KMS-11 (cell line): Measurements from ENCODE around the gene MAPK8IP3.

Experiments used
- H2AFZ ChIP-seq: fragments of 200-600 bp; sonication (generic); 2 replicates; pipeline ENCODE4 v1.6.1; 2016; ENCODE audit warnings: antibody characterized with exemption, mixed run types, low read depth
- H3K27ac ChIP-seq: fragments of 200-600 bp; sonication (generic); 2 replicates; pipeline ENCODE4 v1.6.1; 2016; ENCODE audit warnings: mild to moderate bottlenecking, mixed run types
- H3K27me3 ChIP-seq: fragments of 200-600 bp; sonication (generic); 2 replicates; pipeline ENCODE4 v1.6.1; 2017; ENCODE audit warnings: mild to moderate bottlenecking, low read depth, mixed run types, moderate library complexity; ENCODE audit not compliant: insufficient read depth
- H3K36me3 ChIP-seq: fragments of 200-600 bp; sonication (generic); 2 replicates; pipeline ENCODE4 v1.6.1; 2017; ENCODE audit warnings: mild to moderate bottlenecking, mixed run types; ENCODE audit not compliant: insufficient read depth
- H3K4me1 ChIP-seq: fragments of 200-600 bp; sonication (generic); 2 replicates; pipeline ENCODE4 v1.6.1; 2016; ENCODE audit warnings: mild to moderate bottlenecking, low read depth, mixed run types; ENCODE audit not compliant: poor library complexity, severe bottlenecking
- H3K4me2 ChIP-seq: fragments of 200-600 bp; sonication (generic); 2 replicates; pipeline ENCODE4 v1.7.0; 2016; ENCODE audit warnings: mild to moderate bottlenecking, mixed run types
- H3K4me3 ChIP-seq: fragments of 200-600 bp; sonication (generic); IDR thresholded peaks from 2 replicates; pipeline ENCODE4 v1.6.1; 2017; ENCODE audit warnings: low read depth, low read length, mixed read lengths; ENCODE audit not compliant: insufficient read depth
- H3K79me2 ChIP-seq: fragments of 200-600 bp; sonication (generic); 2 replicates; pipeline ENCODE4 v1.6.1; 2016; ENCODE audit warnings: low read depth, mixed run types; ENCODE audit not compliant: insufficient read depth
- H3K9ac ChIP-seq: fragments of 200-600 bp; sonication (generic); 2 replicates; pipeline ENCODE4 v1.6.1; 2016; ENCODE audit warnings: mild to moderate bottlenecking, mixed run types
- H4K20me1 ChIP-seq: fragments of 200-600 bp; sonication (generic); 2 replicates; pipeline ENCODE4 v1.6.1; 2016; ENCODE audit warnings: mild to moderate bottlenecking, mixed run types; ENCODE audit not compliant: insufficient read depth
- TF ChIP-seq, protein P1 (sequence below): fragments of 200-600 bp; sonication (generic); conservative IDR thresholded peaks from 2 replicates; pipeline ENCODE4 v1.6.1; 2017; ENCODE audit warnings: low read depth, mild to moderate bottlenecking, antibody characterized with exemption, low read length, moderate library complexity, mixed read lengths

The MAPK8IP3 gene

DNA sequence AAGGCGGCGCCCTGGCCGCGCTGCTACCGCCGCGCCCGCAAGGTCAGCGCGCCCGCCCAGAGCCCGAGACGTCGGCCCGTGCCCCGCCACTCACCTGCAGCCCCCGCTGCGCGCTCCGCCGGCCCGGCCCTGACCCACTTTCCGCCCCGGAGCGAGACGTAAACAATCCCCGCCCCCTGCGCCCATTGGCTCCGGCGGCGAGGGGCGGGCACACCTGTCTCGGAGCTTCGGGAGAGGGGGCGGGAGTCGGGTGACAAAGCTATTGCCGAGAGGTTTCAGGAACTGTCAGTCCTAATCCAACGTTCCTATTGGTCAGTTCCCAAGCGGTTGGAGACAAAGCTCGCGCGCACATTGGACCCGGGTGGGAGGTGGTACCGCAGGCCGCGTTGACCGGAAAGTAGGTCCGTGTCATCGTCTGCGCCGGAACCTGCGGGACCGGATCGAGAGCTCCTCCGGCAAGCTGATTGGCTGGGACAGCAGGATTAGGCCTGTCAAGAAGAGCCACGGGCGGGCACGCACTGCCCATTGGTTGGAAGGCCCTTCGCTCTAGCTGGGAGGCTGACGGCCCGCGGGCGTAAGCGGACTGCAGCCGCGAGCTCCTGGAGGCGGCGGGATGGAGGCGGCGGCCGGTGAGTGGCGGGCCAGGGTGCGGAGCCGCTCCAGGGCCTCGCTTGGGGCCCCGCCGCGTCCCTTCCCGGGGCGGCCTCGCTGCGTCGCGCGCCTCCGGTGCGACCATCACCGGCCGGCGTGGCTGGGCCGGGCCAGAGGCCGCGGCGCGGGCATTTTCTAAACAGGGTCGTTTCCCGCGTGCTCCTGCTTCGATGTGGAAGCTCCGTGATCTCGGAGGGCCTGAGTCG is 76.6 kb downstream of the MAPK8IP3 start, which contains the start of the genes NUBP2 and SPSB3:
Gene NUBP2, plus strand, starts transcription at position 553 of the 857 bp plus-strand sequence. Its CDS starts 61 bp downstream, at position 614.
Gene SPSB3, minus strand, starts transcription at position 164 of the 857 bp plus-strand sequence. CDS start 1,088 bp downstream, outside the sequence.
- Histone ChIP-seq H3K27ac (peak within 1 kb of the TSS; percentile 62), H3K27me3 (no peaks in the 10 kb centered on the region), H3K79me2 (peaks cover 43% of the 10 kb centered on the region), H3K4me3 (no peak within 1 kb of the TSS), H3K9ac (peak within 1 kb of the TSS; percentile 69), H2AFZ (peak within 1 kb of the TSS; percentile 78), H3K4me1 (peaks cover 14% of the 10 kb centered on the region), H4K20me1 (no peaks in the 10 kb centered on the region), H3K4me2 (peak within 1 kb of the TSS; percentile 84), H3K36me3 (no peaks in the 10 kb centered on the region)
- TF ChIP-seq, protein P1, sequence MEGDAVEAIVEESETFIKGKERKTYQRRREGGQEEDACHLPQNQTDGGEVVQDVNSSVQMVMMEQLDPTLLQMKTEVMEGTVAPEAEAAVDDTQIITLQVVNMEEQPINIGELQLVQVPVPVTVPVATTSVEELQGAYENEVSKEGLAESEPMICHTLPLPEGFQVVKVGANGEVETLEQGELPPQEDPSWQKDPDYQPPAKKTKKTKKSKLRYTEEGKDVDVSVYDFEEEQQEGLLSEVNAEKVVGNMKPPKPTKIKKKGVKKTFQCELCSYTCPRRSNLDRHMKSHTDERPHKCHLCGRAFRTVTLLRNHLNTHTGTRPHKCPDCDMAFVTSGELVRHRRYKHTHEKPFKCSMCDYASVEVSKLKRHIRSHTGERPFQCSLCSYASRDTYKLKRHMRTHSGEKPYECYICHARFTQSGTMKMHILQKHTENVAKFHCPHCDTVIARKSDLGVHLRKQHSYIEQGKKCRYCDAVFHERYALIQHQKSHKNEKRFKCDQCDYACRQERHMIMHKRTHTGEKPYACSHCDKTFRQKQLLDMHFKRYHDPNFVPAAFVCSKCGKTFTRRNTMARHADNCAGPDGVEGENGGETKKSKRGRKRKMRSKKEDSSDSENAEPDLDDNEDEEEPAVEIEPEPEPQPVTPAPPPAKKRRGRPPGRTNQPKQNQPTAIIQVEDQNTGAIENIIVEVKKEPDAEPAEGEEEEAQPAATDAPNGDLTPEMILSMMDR: no peak

DNA sequence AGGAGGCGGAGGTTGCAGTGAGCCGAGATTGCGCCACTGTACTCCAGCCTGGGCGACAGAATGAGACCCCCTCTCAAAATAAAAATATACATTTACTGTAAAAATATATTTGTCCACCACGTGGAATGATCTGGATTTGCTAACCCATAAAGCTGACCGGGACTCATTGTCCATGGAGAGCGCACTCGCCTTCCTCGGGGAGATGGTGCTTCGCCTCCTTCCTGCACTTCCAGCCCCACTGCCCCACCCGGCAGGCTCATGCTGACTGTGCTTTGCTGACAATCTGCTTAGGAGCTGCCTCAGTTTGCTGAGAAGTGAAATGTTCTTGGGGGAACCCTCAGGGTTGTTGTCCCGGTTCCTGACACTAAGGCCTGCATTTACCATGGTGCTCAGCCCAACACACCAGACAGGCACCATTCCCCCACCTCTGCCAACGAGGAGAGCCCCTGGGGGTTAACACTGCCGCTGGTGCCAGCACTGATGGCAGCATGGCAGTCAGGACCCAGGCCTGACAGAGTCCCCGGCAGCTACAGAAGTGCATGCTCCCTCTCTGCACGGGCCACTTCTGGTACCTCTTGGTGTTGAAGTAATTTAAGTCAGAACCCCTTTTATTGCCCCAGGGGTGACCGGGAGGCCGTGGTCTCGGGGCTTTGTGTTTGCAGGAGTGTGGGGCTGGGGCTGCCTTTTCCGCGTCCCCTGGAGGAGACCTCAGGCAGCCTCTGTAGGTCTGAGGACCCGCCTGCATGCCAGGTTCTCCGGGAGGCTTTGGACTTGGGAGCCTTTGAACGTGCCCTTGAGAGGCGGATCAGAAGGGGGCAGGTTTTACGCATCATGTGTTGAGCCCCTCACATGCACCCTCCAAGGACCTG is 79.2 kb downstream of the MAPK8IP3 start:
- peaks cover 14% of the 10 kb centered on the region for H3K4me1 ChIP-seq
- no peak overlapping the region for H3K27ac ChIP-seq
- no peaks in the 10 kb centered on the region for H3K36me3 ChIP-seq
- H3K4me3 ChIP-seq: no peak overlapping the region
- no peak overlapping the region for H3K9ac ChIP-seq
- peaks cover 43% of the 10 kb centered on the region for H3K79me2 ChIP-seq
- H4K20me1 ChIP-seq: no peaks in the 10 kb centered on the region
- TF ChIP-seq, protein P1: no peak
- no peaks in the 10 kb centered on the region for H3K27me3 ChIP-seq
- no peak overlapping the region for H2AFZ ChIP-seq
- H3K4me2 ChIP-seq: no peak overlapping the region

- H3K4me2 ChIP-seq: no peak overlapping the region
- no peak overlapping the region for H3K27ac ChIP-seq
- H3K4me1 ChIP-seq: peaks cover 13% of the 10 kb centered on the region
- H3K27me3 ChIP-seq: no peaks in the 10 kb centered on the region
- no peak overlapping the region for H3K9ac ChIP-seq
- peaks cover 38% of the 10 kb centered on the region for H3K79me2 ChIP-seq
- H4K20me1 ChIP-seq: no peaks in the 10 kb centered on the region
- no peak overlapping the region for H2AFZ ChIP-seq
- no peaks in the 10 kb centered on the region for H3K36me3 ChIP-seq
- TF ChIP-seq, protein P1: no peak
- H3K4me3 ChIP-seq: no peak overlapping the region
These were observed 79.8 kb downstream of the MAPK8IP3 start for GRCh38 chr16:1785846-1786170.

DNA sequence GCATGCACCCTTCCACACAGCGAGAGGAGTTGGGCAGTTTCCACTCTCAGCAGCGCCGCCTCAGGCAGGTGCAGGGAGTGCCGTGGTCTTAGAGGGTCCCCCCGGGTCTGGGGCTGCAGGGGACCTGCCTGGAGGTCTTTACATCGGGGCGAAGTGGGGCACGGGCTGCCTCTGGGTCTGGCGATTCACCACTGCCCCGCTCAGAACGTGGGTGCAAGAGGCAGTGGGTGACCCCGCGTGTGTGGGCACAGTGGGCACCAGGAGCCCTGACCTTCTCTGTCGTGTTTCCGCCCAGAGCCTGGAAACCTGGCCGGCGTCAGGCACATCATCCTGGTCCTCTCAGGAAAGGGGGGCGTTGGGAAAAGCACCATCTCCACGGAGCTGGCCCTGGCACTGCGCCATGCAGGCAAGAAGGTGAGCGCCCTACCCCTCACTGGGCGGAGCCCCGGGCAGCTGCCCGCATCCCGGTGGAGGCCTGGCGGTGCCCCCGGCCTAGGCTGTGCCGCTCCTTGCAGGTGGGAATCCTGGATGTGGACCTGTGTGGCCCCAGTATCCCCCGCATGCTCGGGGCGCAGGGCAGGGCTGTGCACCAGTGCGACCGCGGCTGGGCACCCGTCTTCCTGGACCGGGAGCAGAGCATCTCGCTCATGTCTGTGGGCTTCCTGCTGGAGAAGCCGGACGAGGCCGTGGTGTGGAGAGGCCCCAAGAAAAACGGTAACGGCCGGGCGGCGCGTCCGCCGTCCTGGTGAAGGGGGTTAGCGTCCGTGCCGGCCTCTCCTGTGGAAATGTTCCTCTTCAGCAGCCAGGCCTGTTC is 80.5 kb downstream of the MAPK8IP3 start:
- Histone ChIP-seq H3K4me2 (no peak overlapping the region), H3K4me3 (no peak overlapping the region), H4K20me1 (no peaks in the 10 kb centered on the region), H3K27ac (no peak overlapping the region), H3K36me3 (no peaks in the 10 kb centered on the region), H2AFZ (no peak overlapping the region), H3K9ac (no peak overlapping the region), H3K79me2 (peaks cover 35% of the 10 kb centered on the region), H3K27me3 (no peaks in the 10 kb centered on the region), H3K4me1 (peaks cover 7% of the 10 kb centered on the region)
- TF ChIP-seq, protein P1: no peak
